Breast epithelium (tissue), 4 donors: Measurements from ENCODE around the gene USP6NL. TPM values are rescaled to one million over a fixed set of nuclear protein-coding genes. Genes with fewer than 3 reads are reported as not detected.
A peak's percentile ranks its signal among the peaks of the same experiment; 100 is the strongest.

Source experiments
- DNase-seq, 2 donors: peaks; one replicate each; pipeline ENCODE4 v3.0.0-alpha.2; 2019; ENCODE audit warnings: low spot score in 2 of 2
- H3K27ac ChIP-seq, 2 donors: fragments of 200-600 bp; sonication (generic) in 1 of 2; one replicate each; pipeline ENCODE4 v1.5.1; 2016 to 2019; ENCODE audit warnings: mild to moderate bottlenecking in 1 of 2
- H3K27me3 ChIP-seq, 2 donors: fragments of 200-600 bp; sonication (generic) in 1 of 2; one replicate each; pipeline versions ENCODE4 v1.5.1 to v1.6.0; 2017 to 2019; ENCODE audit warnings: control low read depth in 1 of 2, mild to moderate bottlenecking in 1 of 2
- H3K36me3 ChIP-seq: fragments of 200-600 bp; one replicate; pipeline ENCODE4 v1.5.1; 2019
- H3K4me1 ChIP-seq, 2 donors: fragments of 200-600 bp; sonication (generic); one replicate each; pipeline ENCODE4 v1.5.1; 2016 to 2019; ENCODE audit warnings: control low read depth in 1 of 2
- H3K4me3 ChIP-seq, 3 donors: fragments of 200-600 bp; sonication (generic); 1 replicate in 2 of 3; 2 replicates in 1 of 3; pipeline ENCODE4 v1.5.1; 2016 to 2019; ENCODE audit warnings: mild to moderate bottlenecking in 3 of 3, moderate library complexity in 2 of 3
- H3K9me3 ChIP-seq, 2 donors: fragments of 200-600 bp; sonication (generic) in 1 of 2; one replicate each; pipeline ENCODE4 v1.5.1; 2016 to 2019; ENCODE audit warnings: control low read depth in 1 of 2
- CTCF ChIP-seq, 3 donors: fragments of 450-650 bp; IDR thresholded peaks; one replicate each; pipeline ENCODE4 v1.5.1; 2016 to 2017; ENCODE audit warnings: antibody characterized with exemption in 3 of 3, mild to moderate bottlenecking in 3 of 3, moderate library complexity in 3 of 3
- POLR2A ChIP-seq: fragments of 450-650 bp; IDR thresholded peaks from one replicate; pipeline ENCODE4 v1.6.1; 2016; ENCODE audit warnings: antibody characterized with exemption, mild to moderate bottlenecking, moderate library complexity
- POLR2AphosphoS5 ChIP-seq, 3 donors: sonication (generic); formaldehyde crosslinking; IDR thresholded peaks; one replicate each; pipeline ENCODE4 v1.6.1; 2017; ENCODE audit warnings: antibody characterized with exemption in 3 of 3
- intact Hi-C: fragments of 100-400 bp; cut with DNase I; formaldehyde crosslinking; loops from one replicate; pipeline ENCODE4 v1.15.1; 2023; ENCODE audit warnings: low total_unique reads
- total RNA-seq, 3 donors: library from RNA; depleted of rRNA; stranded (reverse); fragments of >200 nt; gene quantifications; one replicate each; pipeline ENCODE4 v1.1.0, GENCODE V29; 2016

USP6NL gene
- total RNA-seq, 3 donors from 2014 or later: 13.8 to 28.7 (median 19.7) TPM

GRCh38 chr10:11429439-11430052 lies 181.9 kb downstream of the USP6NL start:
- Histone ChIP-seq H3K4me1 (no peaks in the 10 kb centered on the region), H3K36me3 (no peaks in the 10 kb centered on the region), H3K27me3 (no peaks in the 10 kb centered on the region), H3K9me3 (peaks cover 13 to 14% of the 10 kb centered on the region in 2 donors), H3K4me3 (no peak overlapping the region), H3K27ac (no peak overlapping the region)
- DNase-seq: no peak
- TF ChIP-seq CTCF (IDR thresholded peaks at IDR 0.05): no peak
- TF ChIP-seq POLR2AphosphoS5 (IDR thresholded peaks at IDR 0.05): no peak
- no peak for TF ChIP-seq POLR2A
- intact Hi-C loops: no loop called here

- H3K36me3 ChIP-seq: no peaks in the 10 kb centered on the region
- intact Hi-C loops: no loop called here
- no peaks in the 10 kb centered on the region for H3K27me3 ChIP-seq
- no peaks in the 10 kb centered on the region for H3K4me1 ChIP-seq
- H3K9me3 ChIP-seq: peaks cover 9 to 19% of the 10 kb centered on the region in 2 donors
- no peak for TF ChIP-seq POLR2AphosphoS5 (IDR thresholded peaks at IDR 0.05)
- TF ChIP-seq CTCF (IDR thresholded peaks at IDR 0.05): no peak
- no peak for TF ChIP-seq POLR2A
- no peak for DNase-seq
- H3K4me3 ChIP-seq: no peak overlapping the region
- no peak overlapping the region for H3K27ac ChIP-seq
Measured at GRCh38 chr10:11425676-11426075, 185.8 kb downstream of the USP6NL start.

DNA sequence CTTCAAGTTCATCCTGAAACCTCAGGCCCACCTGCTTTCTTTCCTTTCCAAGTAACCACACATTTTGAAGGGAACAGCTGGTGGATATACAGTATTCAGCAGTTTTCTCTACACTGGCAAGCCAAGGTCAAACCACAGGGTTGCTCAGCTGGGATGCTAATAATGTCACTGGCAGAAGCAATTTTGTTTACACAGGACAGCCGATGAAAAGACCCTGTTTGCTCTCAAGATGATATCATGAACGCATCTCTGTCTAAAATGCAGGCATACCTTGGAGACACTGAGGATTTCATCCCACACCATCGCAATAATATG lies 186.2 kb downstream of the USP6NL start:
- peaks cover 9 to 21% of the 10 kb centered on the region in 2 donors for H3K9me3 ChIP-seq
- H3K27ac ChIP-seq: no peak overlapping the region
- no peaks in the 10 kb centered on the region for H3K36me3 ChIP-seq
- no peak for TF ChIP-seq POLR2AphosphoS5 (IDR thresholded peaks at IDR 0.05)
- TF ChIP-seq POLR2A: no peak
- no peak for TF ChIP-seq CTCF (IDR thresholded peaks at IDR 0.05)
- no peak for DNase-seq
- intact Hi-C loops: no loop called here
- no peak overlapping the region for H3K4me3 ChIP-seq
- no peaks in the 10 kb centered on the region for H3K27me3 ChIP-seq
- no peaks in the 10 kb centered on the region for H3K4me1 ChIP-seq

GRCh38 chr10:11424456-11425295 lies 186.8 kb downstream of the USP6NL start:
- Histone ChIP-seq H3K27ac (no peak overlapping the region), H3K4me3 (no peak overlapping the region), H3K4me1 (no peaks in the 10 kb centered on the region), H3K9me3 (peaks cover 7 to 20% of the 10 kb centered on the region in 2 donors), H3K27me3 (no peaks in the 10 kb centered on the region), H3K36me3 (no peaks in the 10 kb centered on the region)
- intact Hi-C loops: no loop called here
- DNase-seq: no peak
- no peak for TF ChIP-seq POLR2AphosphoS5 (IDR thresholded peaks at IDR 0.05)
- TF ChIP-seq CTCF (IDR thresholded peaks at IDR 0.05): peak in 2 of 3 donors; percentile 24 to 63
- TF ChIP-seq POLR2A: no peak

- no peaks in the 10 kb centered on the region for H3K4me1 ChIP-seq
- H3K36me3 ChIP-seq: no peaks in the 10 kb centered on the region
- H3K9me3 ChIP-seq: peaks cover 5 to 25% of the 10 kb centered on the region in 2 donors
- no peak overlapping the region for H3K27ac ChIP-seq
- TF ChIP-seq CTCF (IDR thresholded peaks at IDR 0.05) (no peak), POLR2A (no peak), POLR2AphosphoS5 (IDR thresholded peaks at IDR 0.05) (no peak)
- H3K4me3 ChIP-seq: no peak overlapping the region
- no peak for DNase-seq
- intact Hi-C loops: no loop called here
- no peaks in the 10 kb centered on the region for H3K27me3 ChIP-seq
Measured at GRCh38 chr10:11416974-11417373, 194.5 kb downstream of the USP6NL start.
